Measurements from ENCODE around the gene NCOR1. TPM values are rescaled to one million over a fixed set of nuclear protein-coding genes. Genes with fewer than 3 reads are reported as not detected.

The NCOR1 gene
- total and polyA plus RNA-seq, 2 experiments from 2014 or later: 102 to 132 TPM

DNA sequence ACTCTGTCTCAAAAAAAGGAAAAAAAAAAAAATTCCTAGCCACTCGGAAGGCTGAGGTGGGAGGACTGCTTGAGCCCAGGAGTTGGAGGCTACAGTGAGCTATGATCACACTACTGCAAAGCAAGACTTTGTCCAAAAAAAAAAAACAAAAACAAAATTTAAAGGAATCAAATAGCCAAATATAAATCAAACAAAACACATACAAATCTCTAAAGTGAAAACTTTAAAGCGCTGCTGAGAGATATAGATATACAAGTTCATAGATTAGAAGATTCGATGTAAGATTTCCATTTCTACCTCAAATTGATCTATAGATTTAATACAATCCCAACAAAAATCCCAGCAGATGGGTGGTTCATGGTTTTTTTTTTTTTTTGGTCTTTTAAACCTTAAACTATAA lies 132.1 kb downstream of the NCOR1 start:
- H3K36me3 ChIP-seq (ENCODE audit: insufficient read depth): peaks cover 16% of the 10 kb centered on the region
- H3K4me1 Mint-ChIP-seq: peaks cover 8% of the 10 kb centered on the region
- no peak overlapping the region for H3K4me2 ChIP-seq
- no peak overlapping the region for H3K4me3 Mint-ChIP-seq
- H3K4me3 ChIP-seq: no peak overlapping the region
- peaks cover 58% of the 10 kb centered on the region for H3K36me3 Mint-ChIP-seq (ENCODE audit: low read depth)
- H3K9me2 ChIP-seq (ENCODE audit: insufficient read depth): no peaks in the 10 kb centered on the region
- H2AFZ ChIP-seq: no peak overlapping the region
- ATAC-seq: no peak
- no peak for DNase-seq (ENCODE audit: low spot score)
- H3K27me3 Mint-ChIP-seq (ENCODE audit: insufficient read depth, low read depth, poor library complexity): peaks cover 2% of the 10 kb centered on the region
- H3K9me3 Mint-ChIP-seq: no peaks in the 10 kb centered on the region
- no peaks in the 10 kb centered on the region for H3K27me3 ChIP-seq (ENCODE audit: insufficient read depth)
- H3K79me2 ChIP-seq (replicated peaks; ENCODE audit: insufficient read depth): 0 out of 2 replicates have a peak, but pooled peaks cover 4% of the 10 kb centered on the region
- peaks cover 5% of the 10 kb centered on the region; the same call in 1 of the 2 replicates for H3K4me1 ChIP-seq (ENCODE audit: insufficient read depth)
- no peaks in the 10 kb centered on the region for H4K20me1 ChIP-seq (replicated peaks; ENCODE audit: insufficient read depth)
- no peaks in the 10 kb centered on the region for H3F3A ChIP-seq (replicated peaks; ENCODE audit: low read depth)
- TF ChIP-seq EZH2 (IDR thresholded peaks at IDR 0.05; ENCODE audit: low read depth, unreplicated experiment) (no peak), POLR2AphosphoS5 (IDR thresholded peaks at IDR 0.05; ENCODE audit: low read depth) (no peak), JUNB (IDR thresholded peaks at IDR 0.05; ENCODE audit: unreplicated experiment) (no peak), ZNF462 (CRISPR knock-in tag; IDR thresholded peaks at IDR 0.05) (no peak), NANOG (IDR thresholded peaks at IDR 0.05; ENCODE audit: borderline replicate concordance) (no peak), STAT1 (IDR thresholded peaks at IDR 0.05; ENCODE audit: unreplicated experiment) (no peak), ZNF114 (CRISPR knock-in tag; IDR thresholded peaks at IDR 0.05) (no peak), EZH2phosphoT487 (IDR thresholded peaks at IDR 0.05; ENCODE audit: unreplicated experiment) (no peak), CREB1 (CRISPR knock-in tag; IDR thresholded peaks at IDR 0.05; ENCODE audit: low read depth) (no peak), ZNF331 (CRISPR knock-in tag; IDR thresholded peaks at IDR 0.05; ENCODE audit: low read depth) (no peak)
- TF ChIP-seq, protein P1, sequence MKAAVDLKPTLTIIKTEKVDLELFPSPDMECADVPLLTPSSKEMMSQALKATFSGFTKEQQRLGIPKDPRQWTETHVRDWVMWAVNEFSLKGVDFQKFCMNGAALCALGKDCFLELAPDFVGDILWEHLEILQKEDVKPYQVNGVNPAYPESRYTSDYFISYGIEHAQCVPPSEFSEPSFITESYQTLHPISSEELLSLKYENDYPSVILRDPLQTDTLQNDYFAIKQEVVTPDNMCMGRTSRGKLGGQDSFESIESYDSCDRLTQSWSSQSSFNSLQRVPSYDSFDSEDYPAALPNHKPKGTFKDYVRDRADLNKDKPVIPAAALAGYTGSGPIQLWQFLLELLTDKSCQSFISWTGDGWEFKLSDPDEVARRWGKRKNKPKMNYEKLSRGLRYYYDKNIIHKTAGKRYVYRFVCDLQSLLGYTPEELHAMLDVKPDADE (IDR thresholded peaks at IDR 0.05): no peak
- TF ChIP-seq, protein P2, sequence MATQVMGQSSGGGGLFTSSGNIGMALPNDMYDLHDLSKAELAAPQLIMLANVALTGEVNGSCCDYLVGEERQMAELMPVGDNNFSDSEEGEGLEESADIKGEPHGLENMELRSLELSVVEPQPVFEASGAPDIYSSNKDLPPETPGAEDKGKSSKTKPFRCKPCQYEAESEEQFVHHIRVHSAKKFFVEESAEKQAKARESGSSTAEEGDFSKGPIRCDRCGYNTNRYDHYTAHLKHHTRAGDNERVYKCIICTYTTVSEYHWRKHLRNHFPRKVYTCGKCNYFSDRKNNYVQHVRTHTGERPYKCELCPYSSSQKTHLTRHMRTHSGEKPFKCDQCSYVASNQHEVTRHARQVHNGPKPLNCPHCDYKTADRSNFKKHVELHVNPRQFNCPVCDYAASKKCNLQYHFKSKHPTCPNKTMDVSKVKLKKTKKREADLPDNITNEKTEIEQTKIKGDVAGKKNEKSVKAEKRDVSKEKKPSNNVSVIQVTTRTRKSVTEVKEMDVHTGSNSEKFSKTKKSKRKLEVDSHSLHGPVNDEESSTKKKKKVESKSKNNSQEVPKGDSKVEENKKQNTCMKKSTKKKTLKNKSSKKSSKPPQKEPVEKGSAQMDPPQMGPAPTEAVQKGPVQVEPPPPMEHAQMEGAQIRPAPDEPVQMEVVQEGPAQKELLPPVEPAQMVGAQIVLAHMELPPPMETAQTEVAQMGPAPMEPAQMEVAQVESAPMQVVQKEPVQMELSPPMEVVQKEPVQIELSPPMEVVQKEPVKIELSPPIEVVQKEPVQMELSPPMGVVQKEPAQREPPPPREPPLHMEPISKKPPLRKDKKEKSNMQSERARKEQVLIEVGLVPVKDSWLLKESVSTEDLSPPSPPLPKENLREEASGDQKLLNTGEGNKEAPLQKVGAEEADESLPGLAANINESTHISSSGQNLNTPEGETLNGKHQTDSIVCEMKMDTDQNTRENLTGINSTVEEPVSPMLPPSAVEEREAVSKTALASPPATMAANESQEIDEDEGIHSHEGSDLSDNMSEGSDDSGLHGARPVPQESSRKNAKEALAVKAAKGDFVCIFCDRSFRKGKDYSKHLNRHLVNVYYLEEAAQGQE (IDR thresholded peaks at IDR 0.05; ENCODE audit: unreplicated experiment): no peak
- TF ChIP-seq, protein P3, sequence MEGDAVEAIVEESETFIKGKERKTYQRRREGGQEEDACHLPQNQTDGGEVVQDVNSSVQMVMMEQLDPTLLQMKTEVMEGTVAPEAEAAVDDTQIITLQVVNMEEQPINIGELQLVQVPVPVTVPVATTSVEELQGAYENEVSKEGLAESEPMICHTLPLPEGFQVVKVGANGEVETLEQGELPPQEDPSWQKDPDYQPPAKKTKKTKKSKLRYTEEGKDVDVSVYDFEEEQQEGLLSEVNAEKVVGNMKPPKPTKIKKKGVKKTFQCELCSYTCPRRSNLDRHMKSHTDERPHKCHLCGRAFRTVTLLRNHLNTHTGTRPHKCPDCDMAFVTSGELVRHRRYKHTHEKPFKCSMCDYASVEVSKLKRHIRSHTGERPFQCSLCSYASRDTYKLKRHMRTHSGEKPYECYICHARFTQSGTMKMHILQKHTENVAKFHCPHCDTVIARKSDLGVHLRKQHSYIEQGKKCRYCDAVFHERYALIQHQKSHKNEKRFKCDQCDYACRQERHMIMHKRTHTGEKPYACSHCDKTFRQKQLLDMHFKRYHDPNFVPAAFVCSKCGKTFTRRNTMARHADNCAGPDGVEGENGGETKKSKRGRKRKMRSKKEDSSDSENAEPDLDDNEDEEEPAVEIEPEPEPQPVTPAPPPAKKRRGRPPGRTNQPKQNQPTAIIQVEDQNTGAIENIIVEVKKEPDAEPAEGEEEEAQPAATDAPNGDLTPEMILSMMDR (conservative IDR thresholded peaks at IDR 0.05; ENCODE audit: low read depth in 2 of 2): no peak
- no peak overlapping the region for H3K27ac Mint-ChIP-seq
- no peak overlapping the region for H3K27ac ChIP-seq (ENCODE audit: low read depth)

Data from GM23338 (cell line).